Measurements from ENCODE around the gene KRT24.

KRT24 gene

DNA sequence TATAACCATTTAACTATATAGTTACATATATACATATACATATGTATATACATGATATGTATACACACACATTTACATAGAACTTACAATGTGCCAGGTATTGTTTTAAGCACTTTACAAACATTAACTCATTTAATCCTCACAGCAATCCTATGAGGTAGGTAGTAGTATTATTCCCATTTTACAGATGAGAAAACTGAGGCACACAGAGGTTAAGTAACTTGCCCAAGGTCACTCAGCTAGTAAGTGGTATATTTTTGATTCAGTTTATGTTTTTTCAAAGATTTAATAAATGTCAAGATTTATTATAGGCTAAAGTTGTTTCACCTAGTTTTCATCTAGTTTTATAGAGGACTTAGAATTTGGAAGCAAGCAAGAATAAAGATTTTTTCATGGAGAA, 45.2 kb downstream of the KRT24 start:
- FAIRE-seq (no peak), DNase-seq (ENCODE audit: insufficient read length) (no peak)

DNA sequence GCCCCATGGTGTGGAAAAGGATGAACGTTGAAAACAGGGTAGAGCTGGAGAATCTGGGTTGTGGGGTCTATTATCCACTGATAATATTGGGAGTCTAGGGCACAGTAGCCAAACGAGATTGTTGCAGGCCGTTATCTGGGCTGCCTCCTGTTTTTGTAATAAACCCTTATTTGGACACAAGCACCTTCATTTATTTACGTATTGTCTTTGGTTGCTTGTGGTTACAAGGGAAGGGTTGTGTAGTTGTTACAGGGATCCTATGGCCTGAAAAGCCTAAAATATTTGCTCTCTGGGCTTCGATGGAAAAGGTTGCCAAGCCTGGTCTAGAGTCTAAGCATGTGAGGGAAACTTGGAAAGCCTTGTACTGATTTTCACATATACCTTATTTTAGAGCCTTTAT, 51.6 kb downstream of the KRT24 start:
- TF ChIP-seq POLR2A (IDR thresholded peaks at IDR 0.05; ENCODE audit: low read depth, low read length) = no peak
- TF ChIP-seq POLR2AphosphoS5 (IDR thresholded peaks at IDR 0.05; ENCODE audit: low read depth, low read length) = no peak
- no peak for TF ChIP-seq TAF1 (IDR thresholded peaks at IDR 0.05; ENCODE audit: borderline replicate concordance, low read depth, low read length)
- no peak for DNase-seq (ENCODE audit: insufficient read length)
- FAIRE-seq = no peak

More for the DNA sequence above, 45.2 kb downstream of the KRT24 start:
- TF ChIP-seq POLR2A (IDR thresholded peaks at IDR 0.05; ENCODE audit: low read depth, low read length) (no peak), POLR2AphosphoS5 (IDR thresholded peaks at IDR 0.05; ENCODE audit: low read depth, low read length) (no peak), TAF1 (IDR thresholded peaks at IDR 0.05; ENCODE audit: borderline replicate concordance, low read depth, low read length) (no peak)

DNA sequence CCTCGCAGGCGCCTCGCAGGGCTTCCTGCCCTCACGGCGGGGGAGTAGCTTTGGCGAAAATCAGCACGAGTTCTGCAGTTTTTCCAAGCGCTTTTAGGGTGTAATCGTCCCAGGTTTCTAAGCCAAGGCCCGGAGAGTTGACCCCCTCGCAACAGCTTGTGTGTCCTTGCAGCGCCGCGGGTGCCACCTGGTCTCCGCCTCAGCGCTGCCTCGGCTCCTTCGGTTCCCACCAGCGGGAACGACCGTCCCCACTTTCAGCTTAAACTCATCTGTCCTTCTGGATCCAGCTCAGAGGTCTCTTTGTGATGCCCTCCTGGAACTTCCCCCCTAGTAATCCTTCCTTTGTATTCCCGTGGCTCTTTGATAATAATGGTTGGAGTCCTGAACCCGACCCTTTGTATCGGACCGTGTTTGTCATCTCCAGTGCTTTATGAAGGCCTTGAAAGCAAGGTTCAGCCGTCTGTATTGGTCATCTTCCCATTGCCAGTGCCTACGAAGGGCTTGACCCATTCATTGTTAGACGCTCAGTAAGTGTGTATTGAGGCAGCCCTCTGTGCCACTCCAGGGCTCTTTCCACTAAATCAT, 55.1 kb downstream of the KRT24 start:
- peak; percentile 82 for FAIRE-seq
- TF ChIP-seq POLR2A (IDR thresholded peaks at IDR 0.05; ENCODE audit: low read depth, low read length) (no peak), POLR2AphosphoS5 (IDR thresholded peaks at IDR 0.05; ENCODE audit: low read depth, low read length) (no peak), TAF1 (IDR thresholded peaks at IDR 0.05; ENCODE audit: borderline replicate concordance, low read depth, low read length) (peak; percentile 2; the same call in 1 of the 2 replicates)
- no peak for DNase-seq (ENCODE audit: insufficient read length)

Data from GM12892 (cell line).